HL-60 (cell line): ENCODE results near the gene TAT.

Experiments used
- CTCF ChIP-seq: IDR thresholded peaks from one replicate; pipeline ENCODE4 v1.5.1; 2011; ENCODE audit warnings: low read length, control low read depth, inconsistent platforms; ENCODE audit not compliant: insufficient read depth
- GABPA ChIP-seq: IDR thresholded peaks from 2 replicates; pipeline ENCODE4 v1.6.1; 2012; ENCODE audit warnings: low read depth
- POLR2AphosphoS5 ChIP-seq: IDR thresholded peaks from 2 replicates; pipeline ENCODE4 v1.6.1; 2012; ENCODE audit warnings: low read depth
- REST ChIP-seq: IDR thresholded peaks from 2 replicates; pipeline ENCODE4 v1.6.1; 2012; ENCODE audit warnings: low read depth; ENCODE audit not compliant: insufficient replicate concordance
- SPI1 ChIP-seq: IDR thresholded peaks from 2 replicates; pipeline ENCODE4 v1.6.1; 2012; ENCODE audit warnings: low read depth, mild to moderate bottlenecking, borderline replicate concordance

- TF ChIP-seq SPI1 = no peak
- no peak for TF ChIP-seq CTCF
- no peak for TF ChIP-seq POLR2AphosphoS5
- TF ChIP-seq REST = no peak
- no peak for TF ChIP-seq GABPA
These were observed 32.2 kb upstream of the TAT start for GRCh38 chr16:71609066-71609465.
